ENCODE measurements around the gene UBQLN4.

DNA sequence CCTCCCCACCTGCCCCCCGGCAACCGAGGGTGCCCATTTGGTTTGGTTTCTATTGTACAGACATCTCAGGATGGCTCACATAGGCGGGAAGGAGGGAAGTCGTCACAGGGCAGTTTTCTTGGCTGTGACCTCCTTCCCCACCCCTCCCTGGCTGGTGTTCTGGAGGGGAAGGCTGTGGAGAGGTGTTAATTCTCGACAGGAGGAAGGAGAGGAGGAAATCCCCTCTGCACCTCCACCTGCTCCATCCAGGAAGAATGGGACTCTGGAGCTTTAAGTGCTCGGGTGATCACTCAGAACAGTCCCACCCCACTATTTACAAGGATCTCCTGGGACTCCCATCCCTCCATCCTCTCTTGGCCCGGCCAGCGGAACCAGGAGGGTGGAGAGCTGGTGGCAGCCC, 21.1 kb upstream of the UBQLN4 start:
- TF ChIP-seq CTCF (IDR thresholded peaks at IDR 0.05; ENCODE audit: poor library complexity, severe bottlenecking) (no peak), TAF1 (IDR thresholded peaks at IDR 0.05; ENCODE audit: low read depth) (no peak), RAD21 (conservative IDR thresholded peaks at IDR 0.05) (no peak), EP300 (conservative IDR thresholded peaks at IDR 0.05; ENCODE audit: poor library complexity, severe bottlenecking) (no peak), POLR2AphosphoS5 (IDR thresholded peaks at IDR 0.05) (no peak), SMC3 (conservative IDR thresholded peaks at IDR 0.05; ENCODE audit: poor library complexity) (no peak)

All from neural cell (in vitro differentiated cells).